Ascending aorta (tissue), 2 donors: ENCODE results near the gene CCNJL. TPM values are rescaled to one million over a fixed set of nuclear protein-coding genes. Genes with fewer than 3 reads are reported as not detected.
A peak's percentile ranks its signal among the peaks of the same experiment; 100 is the strongest.

Experiments used
- DNase-seq, 2 donors: peaks; one replicate each; pipeline ENCODE4 v3.0.0-alpha.2; 2019; ENCODE audit warnings: low spot score in 2 of 2
- H3K27ac ChIP-seq, 2 donors: fragments of 200-600 bp; sonication (generic); one replicate each; pipeline ENCODE4 v1.5.1; 2016 to 2017; ENCODE audit warnings: mild to moderate bottlenecking in 1 of 2
- H3K27me3 ChIP-seq: fragments of 200-600 bp; sonication (generic); one replicate; pipeline ENCODE4 v1.5.1; 2017
- H3K36me3 ChIP-seq, 2 donors: fragments of 200-600 bp; sonication (generic); one replicate each; pipeline ENCODE4 v1.5.1; 2016
- H3K4me1 ChIP-seq, 2 donors: fragments of 200-600 bp; sonication (generic); one replicate each; pipeline ENCODE4 v1.5.1; 2016 to 2017; ENCODE audit warnings: mild to moderate bottlenecking in 1 of 2
- H3K4me3 ChIP-seq, 2 donors: fragments of 200-600 bp; sonication (generic); one replicate each; pipeline ENCODE4 v1.5.1; 2016 to 2017; ENCODE audit warnings: mild to moderate bottlenecking in 1 of 2
- H3K9me3 ChIP-seq, 2 donors: fragments of 200-600 bp; sonication (generic); one replicate each; pipeline ENCODE4 v1.5.1; 2016
- intact Hi-C: fragments of 100-400 bp; cut with DNase I; formaldehyde crosslinking; loops from one replicate; pipeline ENCODE4 v1.15.1; 2023
- total RNA-seq: library from RNA; depleted of rRNA; stranded (reverse); fragments of >200 nt; gene quantifications from one replicate; pipeline ENCODE4 v1.1.0, GENCODE V29; 2016
- TF ChIP-seq, protein P1 (sequence below), 3 experiments: fragments of 200-600 bp in 2 of 3; fragments of 450-650 bp in 1 of 3; sonication (generic) in 2 of 3; IDR thresholded peaks; one replicate each; pipeline ENCODE4 v1.5.1; 2016 to 2019; ENCODE audit warnings: antibody characterized with exemption in 3 of 3, mild to moderate bottlenecking in 1 of 3, moderate library complexity in 1 of 3

The CCNJL gene
- total RNA-seq, 1 donor from 2014 or later: not detected

DNA sequence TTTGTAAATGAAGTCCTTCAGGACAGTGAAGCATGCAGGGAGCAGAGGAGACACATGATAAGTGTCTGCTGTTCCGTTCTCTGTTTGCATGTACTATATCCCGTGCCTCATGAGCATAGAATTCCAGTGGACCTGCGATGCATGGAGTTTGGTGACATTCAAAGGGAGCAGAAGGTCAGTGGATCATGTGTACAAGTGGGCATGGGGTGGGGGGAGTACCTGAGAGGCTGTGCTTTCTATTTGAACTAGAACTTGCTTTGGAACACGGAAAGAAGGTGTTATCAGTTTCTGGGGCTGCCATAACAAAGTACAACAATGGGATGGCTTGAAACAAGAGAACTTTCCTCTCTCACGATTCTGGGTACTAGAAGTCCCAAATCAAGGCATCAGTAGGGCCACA lies 5.1 kb upstream of the CCNJL start:
- Histone ChIP-seq H3K36me3 (no peaks in the 10 kb centered on the region), H3K4me1 (peaks cover 0 to 4% of the 10 kb centered on the region in 2 donors), H3K27ac (no peak overlapping the region), H3K9me3 (no peaks in the 10 kb centered on the region), H3K27me3 (no peaks in the 10 kb centered on the region), H3K4me3 (no peak overlapping the region)
- intact Hi-C loops: no loop called here
- no peak for DNase-seq
- TF ChIP-seq, protein P1, sequence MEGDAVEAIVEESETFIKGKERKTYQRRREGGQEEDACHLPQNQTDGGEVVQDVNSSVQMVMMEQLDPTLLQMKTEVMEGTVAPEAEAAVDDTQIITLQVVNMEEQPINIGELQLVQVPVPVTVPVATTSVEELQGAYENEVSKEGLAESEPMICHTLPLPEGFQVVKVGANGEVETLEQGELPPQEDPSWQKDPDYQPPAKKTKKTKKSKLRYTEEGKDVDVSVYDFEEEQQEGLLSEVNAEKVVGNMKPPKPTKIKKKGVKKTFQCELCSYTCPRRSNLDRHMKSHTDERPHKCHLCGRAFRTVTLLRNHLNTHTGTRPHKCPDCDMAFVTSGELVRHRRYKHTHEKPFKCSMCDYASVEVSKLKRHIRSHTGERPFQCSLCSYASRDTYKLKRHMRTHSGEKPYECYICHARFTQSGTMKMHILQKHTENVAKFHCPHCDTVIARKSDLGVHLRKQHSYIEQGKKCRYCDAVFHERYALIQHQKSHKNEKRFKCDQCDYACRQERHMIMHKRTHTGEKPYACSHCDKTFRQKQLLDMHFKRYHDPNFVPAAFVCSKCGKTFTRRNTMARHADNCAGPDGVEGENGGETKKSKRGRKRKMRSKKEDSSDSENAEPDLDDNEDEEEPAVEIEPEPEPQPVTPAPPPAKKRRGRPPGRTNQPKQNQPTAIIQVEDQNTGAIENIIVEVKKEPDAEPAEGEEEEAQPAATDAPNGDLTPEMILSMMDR (IDR thresholded peaks at IDR 0.05): no peak

GRCh38 chr5:160315968-160316367 lies 3.6 kb upstream of the CCNJL start:
- intact Hi-C loops: no loop called here
- Histone ChIP-seq H3K4me1 (peaks cover 0 to 4% of the 10 kb centered on the region in 2 donors), H3K27ac (no peak overlapping the region), H3K36me3 (no peaks in the 10 kb centered on the region), H3K27me3 (no peaks in the 10 kb centered on the region), H3K9me3 (no peaks in the 10 kb centered on the region), H3K4me3 (no peak overlapping the region)
- DNase-seq: no peak
- TF ChIP-seq, protein P1 (IDR thresholded peaks at IDR 0.05): no peak

DNA sequence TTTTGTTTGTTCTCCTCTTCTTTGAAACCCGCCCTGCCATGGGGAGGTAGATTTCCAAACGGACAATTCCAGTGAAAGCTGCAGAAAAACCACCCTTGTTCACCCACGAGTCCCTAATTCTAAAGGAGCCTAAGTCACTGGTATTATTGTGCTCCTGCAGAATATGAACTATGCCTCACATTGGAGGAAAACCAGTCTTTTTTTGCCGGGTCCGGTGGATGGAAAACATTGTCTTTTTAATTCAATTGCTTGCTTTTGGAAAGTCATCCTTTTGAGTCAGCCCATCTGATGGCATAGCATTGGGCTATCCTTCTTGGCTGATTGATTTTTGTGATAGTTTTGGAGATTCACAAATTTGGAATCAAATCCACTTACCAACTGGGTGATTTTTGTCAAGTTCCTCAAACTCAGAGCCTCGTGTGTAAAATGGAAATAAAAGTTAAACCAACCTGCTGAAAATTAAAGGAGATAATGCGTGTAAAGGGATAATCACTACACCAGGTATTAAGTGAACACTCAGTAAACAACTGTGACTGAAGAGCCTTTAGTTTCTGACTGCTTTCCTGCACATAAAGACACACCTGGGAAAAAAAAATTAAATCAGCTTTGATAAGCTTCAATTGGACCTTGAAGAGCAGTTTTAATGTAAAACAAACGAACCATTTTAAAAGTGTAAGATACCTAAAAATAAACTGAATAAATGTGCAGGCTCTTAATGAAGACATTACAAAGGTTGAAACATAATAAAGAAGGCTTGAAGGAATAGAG lies 780 bp upstream of the CCNJL start:
- peak overlapping the region in 1 of 2 donors; percentile 17 for H3K27ac ChIP-seq
- intact Hi-C loops: no loop called here
- peaks cover 0 to 4% of the 10 kb centered on the region in 2 donors for H3K4me1 ChIP-seq
- H3K9me3 ChIP-seq: no peaks in the 10 kb centered on the region
- no peak for DNase-seq
- TF ChIP-seq, protein P1 (IDR thresholded peaks at IDR 0.05): no peak
- H3K4me3 ChIP-seq: peak overlapping the region; percentile 53 to 70
- peaks cover 0 to 3% of the 10 kb centered on the region in 2 donors for H3K36me3 ChIP-seq
- no peaks in the 10 kb centered on the region for H3K27me3 ChIP-seq

DNA sequence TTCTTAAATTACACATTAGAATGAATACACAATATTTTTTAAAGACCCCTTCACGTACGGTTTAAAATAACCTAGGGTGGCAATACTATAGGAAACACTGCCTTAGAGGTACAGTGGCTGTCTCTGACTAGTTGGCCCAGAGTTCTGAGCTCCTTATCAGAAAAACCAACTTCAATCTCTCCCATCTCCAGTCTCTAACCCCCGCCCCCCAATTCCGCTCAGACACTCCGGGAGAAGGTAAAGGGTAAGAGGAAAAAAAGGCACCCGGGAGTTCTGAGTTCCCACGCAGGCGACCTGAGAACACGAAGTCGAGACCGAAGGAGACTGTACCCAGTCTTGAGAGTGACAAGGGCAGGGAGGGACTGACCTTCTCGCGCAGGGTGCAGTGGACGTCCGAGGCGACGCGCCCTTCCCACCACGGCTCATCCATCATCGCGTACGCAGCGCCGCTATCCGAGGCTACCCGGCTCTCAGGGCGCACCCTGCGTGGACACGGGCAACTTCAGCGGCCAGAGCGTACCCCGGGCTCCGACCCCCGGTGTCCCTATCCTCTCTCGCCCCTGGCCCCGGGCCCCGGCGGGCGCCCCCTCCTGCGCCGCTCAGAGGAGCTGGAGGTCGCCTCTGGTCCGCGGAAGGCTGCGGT lies 752 bp downstream of the CCNJL start:
- intact Hi-C loops: no loop called here
- peak overlapping the region; percentile 53 to 70 for H3K4me3 ChIP-seq
- DNase-seq: no peak
- H3K9me3 ChIP-seq: no peaks in the 10 kb centered on the region
- TF ChIP-seq, protein P1 (IDR thresholded peaks at IDR 0.05): no peak
- H3K4me1 ChIP-seq: peaks cover 0 to 4% of the 10 kb centered on the region in 2 donors
- no peaks in the 10 kb centered on the region for H3K27me3 ChIP-seq
- peak overlapping the region in 1 of 2 donors; percentile 17 for H3K27ac ChIP-seq
- H3K36me3 ChIP-seq: peaks cover 0 to 3% of the 10 kb centered on the region in 2 donors

- Histone ChIP-seq H3K27ac (no peak overlapping the region), H3K36me3 (peaks cover 0 to 3% of the 10 kb centered on the region in 2 donors), H3K4me1 (peaks cover 0 to 4% of the 10 kb centered on the region in 2 donors), H3K4me3 (no peak overlapping the region), H3K9me3 (no peaks in the 10 kb centered on the region), H3K27me3 (no peaks in the 10 kb centered on the region)
- TF ChIP-seq, protein P1 (IDR thresholded peaks at IDR 0.05): no peak
- intact Hi-C loops: no loop called here
- no peak for DNase-seq
Observed at GRCh38 chr5:160310552-160311295, 1.6 kb downstream of the CCNJL start.
